H1 (cell line): Measurements from ENCODE around the gene ABTB1. TPM values are rescaled to one million over a fixed set of nuclear protein-coding genes. Genes with fewer than 3 reads are reported as not detected.

Experiments used
- CTCF ChIA-PET: fragments of 300-600 bp; sonication (Branson Sonifier 250); formaldehyde crosslinking; loops from one replicate; lab custom pipeline; 2021; ENCODE audit not compliant: partially characterized antibody; lab: Charles Lee
- POLR2A ChIA-PET: fragments of 300-600 bp; sonication (Branson Sonifier 250); formaldehyde crosslinking; loops from one replicate; lab custom pipeline; 2021; ENCODE audit warnings: inconsistent platforms; ENCODE audit not compliant: partially characterized antibody; lab: Charles Lee
- DNase-seq, 2 experiments: peaks; one replicate each; pipeline versions ENCODE4 v3.0.0 to v3.0.0-alpha.2; 2010 to 2022; ENCODE audit warnings: low spot score in 2 of 2, low read depth in 1 of 2, mixed read lengths in 1 of 2
- FAIRE-seq: peaks from 2 replicates; lab custom pipeline; 2011; peaks lifted over from hg19 to GRCh38; lab: Jason Lieb, UNC
- H2AFZ ChIP-seq: 2 replicates; pipeline ENCODE4 v1.8.1; 2012; ENCODE audit warnings: low read length, inconsistent platforms
- H2AK5ac ChIP-seq: 2 replicates; pipeline ENCODE4 v1.6.1; 2013; ENCODE audit warnings: low read depth, low read length
- H2BK120ac ChIP-seq: replicated peaks from 2 replicates; pipeline ENCODE3; 2013; ENCODE audit warnings: low read depth, low read length, inconsistent platforms
- H2BK12ac ChIP-seq: 2 replicates; pipeline ENCODE4 v1.6.1; 2013; ENCODE audit warnings: low read depth, low read length
- H2BK15ac ChIP-seq: 2 replicates; pipeline ENCODE4 v1.6.1; 2013; ENCODE audit warnings: low read length
- H2BK20ac ChIP-seq: 2 replicates; pipeline ENCODE4 v1.6.1; 2013; ENCODE audit warnings: low read length
- H2BK5ac ChIP-seq: 2 replicates; pipeline ENCODE4 v1.6.1; 2013; ENCODE audit warnings: low read depth, low read length
- H3K14ac ChIP-seq: 2 replicates; pipeline ENCODE4 v1.6.1; 2013; ENCODE audit warnings: inconsistent platforms; ENCODE audit not compliant: insufficient read length
- H3K18ac ChIP-seq: 2 replicates; pipeline ENCODE4 v1.6.1; 2013; ENCODE audit warnings: low read length; ENCODE audit errors: extremely low read depth
- H3K23ac ChIP-seq: 2 replicates; pipeline ENCODE4 v1.6.1; 2013; ENCODE audit warnings: inconsistent platforms; ENCODE audit not compliant: insufficient read length
- H3K23me2 ChIP-seq: 2 replicates; pipeline ENCODE4 v1.6.1; 2013; ENCODE audit warnings: low read depth, low read length
- H3K27ac ChIP-seq: 2 replicates; pipeline ENCODE4 v1.6.1; 2011; ENCODE audit warnings: low read depth, low read length, inconsistent platforms
- H3K27me3 ChIP-seq, 4 experiments: replicated peaks in 1 of 4; 1 replicate in 1 of 4; 2 replicates in 3 of 4; pipeline versions ENCODE4 v1.6.1 to v1.8.1; 2011 to 2013; ENCODE audit warnings: low read length in 3 of 4, mild to moderate bottlenecking in 3 of 4, inconsistent platforms in 2 of 4, mixed read lengths in 2 of 4, moderate library complexity in 1 of 4; ENCODE audit not compliant: control insufficient read depth in 3 of 4, insufficient read depth in 3 of 4; ENCODE audit errors: extremely low read depth in 1 of 4
- H3K36me3 ChIP-seq, 4 experiments: 2 replicates each; pipeline versions ENCODE4 v1.6.1 to v1.8.1; 2011 to 2013; ENCODE audit warnings: mild to moderate bottlenecking in 4 of 4, low read length in 3 of 4, moderate library complexity in 2 of 4, control low read depth in 1 of 4, inconsistent platforms in 1 of 4; ENCODE audit not compliant: insufficient read depth in 4 of 4, control insufficient read depth in 2 of 4
- H3K4ac ChIP-seq: replicated peaks from 2 replicates; pipeline ENCODE3; 2013; ENCODE audit warnings: low read length, low read depth, mixed read lengths, inconsistent platforms; ENCODE audit not compliant: insufficient read length
- H3K4me1 ChIP-seq, 4 experiments: replicated peaks in 1 of 4; 1 replicate in 1 of 4; 2 replicates in 3 of 4; pipeline versions ENCODE4 v1.6.1 to v1.8.1; 2011 to 2013; ENCODE audit warnings: low read length in 3 of 4, inconsistent platforms in 2 of 4, mixed read lengths in 1 of 4; ENCODE audit not compliant: insufficient read depth in 4 of 4, control insufficient read depth in 3 of 4
- H3K4me2 ChIP-seq, 2 experiments: 2 replicates each; pipeline versions ENCODE4 v1.6.1 to v1.8.1; 2011 to 2013; ENCODE audit warnings: low read depth in 2 of 2, low read length in 2 of 2, control low read depth in 1 of 2, inconsistent platforms in 1 of 2, mild to moderate bottlenecking in 1 of 2; ENCODE audit not compliant: insufficient read depth in 1 of 2
- H3K4me3 ChIP-seq, 4 experiments: fragments of 200-600, 300-600 bp in 1 of 4; sonication (generic), shearing (Covaris generic), sonication (Bioruptor Twin) in 1 of 4; 2 replicates each; pipeline versions ENCODE4 v1.5.1 to v1.8.1; 2011 to 2016; ENCODE audit warnings: low read length in 4 of 4, low read depth in 3 of 4, control low read depth in 2 of 4, inconsistent platforms in 2 of 4, mild to moderate bottlenecking in 2 of 4, mixed read lengths in 1 of 4, moderate library complexity in 1 of 4; ENCODE audit not compliant: insufficient read depth in 2 of 4; ENCODE audit errors: extremely low read depth in 1 of 4
- H3K56ac ChIP-seq: replicated peaks from 2 replicates; pipeline ENCODE3; 2013; ENCODE audit warnings: low read depth, mild to moderate bottlenecking, mixed read lengths, low read length, inconsistent platforms; ENCODE audit not compliant: insufficient read length
- H3K79me1 ChIP-seq: 2 replicates; pipeline ENCODE4 v1.6.1; 2013; ENCODE audit warnings: low read depth, low read length, control low read depth
- H3K79me2 ChIP-seq, 2 experiments: 2 replicates each; pipeline versions ENCODE4 v1.6.1 to v1.8.1; 2012 to 2013; ENCODE audit warnings: low read length in 2 of 2, mild to moderate bottlenecking in 2 of 2, inconsistent platforms in 1 of 2; ENCODE audit not compliant: insufficient read depth in 2 of 2, control insufficient read depth in 1 of 2
- H3K9ac ChIP-seq, 4 experiments: replicated peaks in 1 of 4; 1 replicate in 1 of 4; 2 replicates in 3 of 4; pipeline versions ENCODE4 v1.6.1 to v1.8.1; 2011 to 2013; ENCODE audit warnings: low read depth in 3 of 4, low read length in 3 of 4, control low read depth in 2 of 4, mild to moderate bottlenecking in 2 of 4, moderate library complexity in 2 of 4, inconsistent platforms in 1 of 4; ENCODE audit errors: extremely low read depth in 1 of 4
- H3K9me3 ChIP-seq, 2 experiments: 2 replicates each; pipeline versions ENCODE4 v1.6.1 to v1.8.1; 2012 to 2013; ENCODE audit warnings: mild to moderate bottlenecking in 2 of 2, moderate library complexity in 2 of 2, control low read depth in 1 of 2, inconsistent platforms in 1 of 2, low read depth in 1 of 2, low read length in 1 of 2, mixed read lengths in 1 of 2; ENCODE audit not compliant: insufficient read depth in 2 of 2
- H4K20me1 ChIP-seq, 2 experiments: replicated peaks in 1 of 2; 2 replicates each; pipeline versions ENCODE3 to v1.8.1; 2011 to 2013; ENCODE audit warnings: inconsistent platforms in 2 of 2, low read length in 2 of 2, mild to moderate bottlenecking in 1 of 2; ENCODE audit not compliant: insufficient read depth in 2 of 2, control insufficient read depth in 1 of 2
- H4K5ac ChIP-seq: 2 replicates; pipeline ENCODE4 v1.6.1; 2013; ENCODE audit warnings: low read length, low read depth, mixed read lengths, inconsistent platforms; ENCODE audit not compliant: insufficient read length
- H4K8ac ChIP-seq: 2 replicates; pipeline ENCODE4 v1.8.0; 2013; ENCODE audit warnings: mild to moderate bottlenecking, moderate library complexity, low read length, inconsistent platforms; ENCODE audit not compliant: insufficient read depth; ENCODE audit errors: extremely low read depth
- H4K91ac ChIP-seq: replicated peaks from 2 replicates; pipeline ENCODE3; 2013; ENCODE audit warnings: low read length, mixed read lengths, inconsistent platforms; ENCODE audit not compliant: insufficient read length
- GABPA ChIP-seq: IDR thresholded peaks from 2 replicates; pipeline ENCODE4 v1.6.1; 2011; ENCODE audit warnings: mild to moderate bottlenecking, low read length, moderate library complexity, borderline replicate concordance; ENCODE audit not compliant: insufficient read depth
- KDM5A ChIP-seq: fragments of 200-600 bp; IDR thresholded peaks from 2 replicates; pipeline ENCODE4 v1.7.1; 2012; ENCODE audit warnings: mild to moderate bottlenecking, low read length, inconsistent platforms, mixed read lengths
- RNF2 ChIP-seq: fragments of 200-900, 300-1000 bp; sonication (generic); IDR thresholded peaks from 2 replicates; pipeline ENCODE4 v1.7.1; 2016; ENCODE audit warnings: borderline replicate concordance, low read depth, mild to moderate bottlenecking, antibody characterized with exemption, low read length; ENCODE audit not compliant: poor library complexity, severe bottlenecking; ENCODE audit errors: missing control alignments
- SRF ChIP-seq: IDR thresholded peaks from 2 replicates; pipeline ENCODE4 v1.6.1; 2011; ENCODE audit warnings: mild to moderate bottlenecking, low read depth, low read length, moderate library complexity
- WGBS, 2 experiments: shearing (Covaris generic) in 1 of 2; methylation state at CpG; one replicate each; pipeline versions ENCODE4 v1.1.6 to v1.1.7; 2013 to 2015; ENCODE audit warnings: low lambda C conversion rate in 2 of 2, mixed read lengths in 2 of 2, inconsistent platforms in 1 of 2, low coverage in 1 of 2, missing lambda C conversion rate in 1 of 2; ENCODE audit not compliant: insufficient replicate concordance in 2 of 2, insufficient coverage in 1 of 2, insufficient read length in 1 of 2; ENCODE audit errors: extremely low coverage in 1 of 2, missing lambda C conversion rate in 1 of 2; 5-methylcytosine and 5-hydroxymethylcytosine counted together
- polyA plus RNA-seq, 7 experiments: library from polyadenylated mRNA; depleted of rRNA in 3 of 7; stranded (reverse) in 5 of 7; unstranded in 2 of 7; fragments of >200 nt in 5 of 7; fragments of 200-250 nt in 2 of 7; gene quantifications; 1 replicate in 5 of 7; 2 replicates in 1 of 7; 4 replicates in 1 of 7; pipeline versions ENCODE4 v1.2.1 to v1.2.3, GENCODE V29; 2011 to 2013; ENCODE audit warnings: missing spikeins in 2 of 7, mixed read lengths in 2 of 7
- total RNA-seq: library from RNA; stranded (reverse); fragmentation: NEBNext Ultra II Directional; extraction: Animal tissue kit (Norgen Biotek cat#: 25700); gene quantifications from 2 replicates; pipeline ENCODE4 v1.2.1, GENCODE V29; 2021

Gene ABTB1
- total and polyA plus RNA-seq, 2 of the 8 experiments (the other 6 are each of a cell fraction or from before 2014, with no cell fraction given): 7.1 to 9.4 TPM

DNA sequence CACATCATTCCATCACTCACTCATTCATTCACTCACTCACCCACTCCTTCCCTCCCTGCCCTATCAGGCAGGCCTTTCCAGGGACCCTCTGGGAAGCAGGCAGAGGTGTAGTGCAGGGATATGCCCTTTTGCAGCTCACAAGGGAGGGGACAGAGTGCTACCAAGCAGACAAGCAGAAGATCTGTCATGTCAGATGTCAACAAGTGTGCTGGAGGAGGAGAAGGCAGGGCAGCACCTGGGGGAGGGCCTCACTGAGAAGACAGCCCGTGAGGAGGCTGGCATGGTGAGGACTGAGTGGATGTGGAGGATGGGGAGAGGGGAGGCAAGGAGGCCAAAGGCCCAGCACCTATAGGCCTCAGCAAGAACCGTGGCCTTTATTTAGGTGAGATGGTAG lies 15.3 kb downstream of the ABTB1 start:
- DNase-seq (no peak), FAIRE-seq (no peak)
- CTCF ChIA-PET: interaction anchor here (3.5 to 12.8 kb wide), 4 partner anchors 7 to 271 kb away, joined by 26 to 172 read pairs (median 81); no protein-coding TSS in a partner anchor
- Histone ChIP-seq H4K5ac (no peak overlapping the region), H3K36me3 (no peaks in the 10 kb centered on the region), H4K8ac (no peak overlapping the region), H3K23ac (no peak overlapping the region), H3K4me2 (no peak overlapping the region), H3K4me3 (no peak overlapping the region), H2BK5ac (no peak overlapping the region), H3K56ac (no peak overlapping the region), H3K79me2 (no peaks in the 10 kb centered on the region), H3K27ac (no peak overlapping the region), H2AFZ (no peak overlapping the region), H3K23me2 (peaks cover 16% of the 10 kb centered on the region; the same call in 1 of the 2 replicates), H2BK20ac (no peak overlapping the region; the same call in 1 of the 2 replicates), H3K27me3 (no peaks in the 10 kb centered on the region), H3K4ac (no peak overlapping the region), H2BK120ac (no peak overlapping the region), H4K91ac (no peak overlapping the region), H3K18ac (no peak overlapping the region), H3K9me3 (no peaks in the 10 kb centered on the region), H3K14ac (no peak overlapping the region), H3K4me1 (peaks cover 0 to 22% (median 5%) of the 10 kb centered on the region in 4 experiments; a peak in 6 of 7 replicates), H4K20me1 (no peaks in the 10 kb centered on the region), H2BK15ac (no peak overlapping the region), H3K9ac (peak overlapping the region in 1 of 4 experiments; percentile 32; a peak in 1 of 7 replicates), H3K79me1 (no peaks in the 10 kb centered on the region), H2BK12ac (no peak overlapping the region), H2AK5ac (no peak overlapping the region)
- 92% methylated on average over 2 of the region's 2 CpGs; no CpG with 5 or more reads in 1 of the 2 experiments for WGBS, 2 experiments
- POLR2A ChIA-PET: no interaction called here
- no peak for TF ChIP-seq RNF2
- no peak for TF ChIP-seq GABPA
- no peak for TF ChIP-seq SRF
- TF ChIP-seq KDM5A: no peak
